Colon (tissue), 2 donors: ENCODE results near the gene SUMF1.

ENCODE experiments used
- FAIRE-seq: peaks from 2 replicates; lab custom pipeline; 2012; peaks lifted over from hg19 to GRCh38; lab: Jason Lieb, UNC
- donor health status: control.
- donor health status: control.

SUMF1 gene

DNA sequence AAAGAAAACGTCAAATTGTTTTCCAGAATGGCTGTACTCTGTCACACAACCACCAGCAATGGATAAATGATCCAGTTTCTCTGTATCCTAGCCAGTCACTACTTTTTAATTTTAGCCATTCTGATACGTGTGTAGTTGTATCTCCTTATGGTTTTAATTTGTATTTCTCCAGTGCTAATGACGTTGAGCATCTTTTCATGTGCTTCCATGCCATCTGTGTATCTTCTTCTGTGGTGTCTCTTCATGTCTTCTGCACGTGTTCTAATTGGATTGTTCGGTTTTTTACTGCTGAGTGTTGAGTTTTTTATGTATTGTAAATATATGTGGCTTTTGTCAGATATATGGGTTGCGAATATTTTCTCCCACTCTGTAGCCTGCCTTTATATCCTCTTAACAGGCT is 81.9 kb downstream of the SUMF1 start:
- FAIRE-seq = no peak

DNA sequence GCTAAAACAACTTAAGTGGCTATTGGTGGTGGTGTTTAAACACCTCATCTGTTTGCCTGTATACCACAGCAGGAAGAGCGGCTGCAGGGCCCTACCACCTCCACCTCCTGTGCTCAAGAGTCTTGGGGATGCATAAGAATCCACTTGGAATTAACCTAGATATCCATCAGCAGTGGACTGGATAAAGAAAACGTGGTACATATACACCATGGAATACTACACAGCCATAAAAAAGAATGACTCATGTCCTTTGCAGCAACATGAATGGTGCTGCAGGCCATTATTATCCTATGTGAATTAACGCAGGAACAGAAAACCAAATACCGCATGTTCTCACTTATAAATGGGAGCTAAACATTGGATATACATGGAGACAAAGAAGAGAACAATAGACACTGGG is 87.1 kb downstream of the SUMF1 start:
- no peak for FAIRE-seq

DNA sequence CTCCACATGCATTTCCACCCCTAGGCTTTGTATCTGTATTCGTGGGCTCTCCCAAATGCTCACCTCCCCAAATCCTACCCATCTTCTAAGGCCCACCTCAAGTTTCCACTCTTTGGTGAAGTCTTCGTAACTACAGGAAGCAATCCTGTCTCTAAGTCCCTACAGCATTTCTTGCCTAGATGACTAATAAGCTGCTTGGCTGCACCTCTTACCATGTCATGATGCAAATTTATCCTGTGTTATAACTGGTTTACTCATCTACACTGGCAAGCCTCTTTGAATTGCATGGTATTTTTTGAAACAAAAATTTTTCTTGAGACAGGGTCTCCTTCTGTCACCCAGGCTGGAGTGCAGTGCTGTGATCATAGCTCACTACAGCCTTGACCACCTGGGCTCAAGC is 90.6 kb downstream of the SUMF1 start:
- no peak for FAIRE-seq

DNA sequence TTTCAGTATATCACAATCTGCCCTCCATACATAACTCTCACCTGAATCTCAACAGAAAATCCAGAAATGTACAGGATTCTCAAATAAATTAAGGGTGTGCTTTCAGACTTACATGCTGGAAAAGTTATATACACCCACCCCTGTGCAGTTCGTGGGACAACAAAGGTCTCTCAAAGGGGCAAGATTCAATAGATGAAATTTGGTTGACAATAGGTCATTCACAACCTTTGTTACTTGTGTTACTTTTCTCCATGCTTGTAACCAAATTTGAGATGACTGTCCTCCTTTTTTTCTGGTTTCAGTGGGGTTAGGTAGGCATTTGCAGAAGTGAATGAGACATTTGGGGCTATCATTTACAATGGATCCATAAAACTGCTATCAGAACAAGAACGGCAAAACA is 91.2 kb downstream of the SUMF1 start:
- FAIRE-seq = no peak

DNA sequence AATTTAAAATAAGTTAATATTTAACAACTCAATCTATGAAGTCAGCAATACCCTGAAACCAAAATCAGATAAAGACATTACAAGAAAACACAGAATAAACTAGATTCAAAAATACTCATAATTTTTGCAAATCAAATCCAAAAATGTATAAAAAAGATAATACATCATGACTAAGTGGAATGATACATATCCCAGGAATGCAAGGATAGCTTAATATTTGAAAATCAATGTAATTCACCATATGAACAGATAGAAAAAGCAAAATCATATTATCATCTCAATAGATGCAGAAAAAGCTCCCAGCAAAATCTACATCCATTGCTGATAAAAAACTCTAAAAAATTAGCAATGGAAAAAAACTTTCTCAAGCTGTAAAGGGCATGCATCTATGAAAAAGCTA is 93.4 kb downstream of the SUMF1 start:
- no peak for FAIRE-seq

DNA sequence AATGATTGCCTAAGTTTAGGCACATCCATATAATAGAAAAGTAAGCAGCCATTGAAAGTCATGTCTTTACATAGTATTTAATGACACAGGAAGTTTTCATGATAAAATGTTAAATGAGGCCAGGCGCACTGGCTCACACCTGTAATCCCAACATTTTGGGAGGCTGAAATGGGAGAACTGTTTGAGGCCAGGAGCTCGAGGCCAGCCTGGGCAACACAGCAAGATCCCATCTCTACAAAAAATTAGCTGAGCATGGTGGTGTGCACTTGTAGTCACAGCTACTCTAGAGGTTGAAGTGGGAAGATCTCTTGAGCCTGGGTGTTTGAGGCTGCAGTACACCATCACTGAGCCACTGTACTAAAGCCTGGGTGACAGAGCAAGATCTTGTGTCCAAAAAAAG is 104.5 kb downstream of the SUMF1 start:
- no peak for FAIRE-seq

DNA sequence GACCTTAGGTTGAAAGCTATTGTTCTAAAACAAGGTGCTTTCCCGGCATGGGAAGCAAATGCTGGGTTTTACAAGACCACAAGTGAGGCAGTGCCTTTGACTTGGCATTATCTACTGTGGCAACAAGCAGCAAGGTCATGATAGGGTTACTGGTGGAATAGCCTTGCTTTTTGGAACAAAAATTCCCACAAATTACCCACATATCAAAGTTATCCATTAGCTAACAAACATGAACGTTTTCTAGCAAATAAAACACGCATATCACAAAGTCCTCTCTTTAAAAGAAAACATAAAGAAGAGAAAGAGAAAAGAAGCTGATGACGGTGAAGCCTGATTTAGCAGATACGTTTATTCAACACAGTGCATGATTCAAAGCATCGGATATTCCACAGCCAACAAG is 106.3 kb downstream of the SUMF1 start:
- no peak for FAIRE-seq

DNA sequence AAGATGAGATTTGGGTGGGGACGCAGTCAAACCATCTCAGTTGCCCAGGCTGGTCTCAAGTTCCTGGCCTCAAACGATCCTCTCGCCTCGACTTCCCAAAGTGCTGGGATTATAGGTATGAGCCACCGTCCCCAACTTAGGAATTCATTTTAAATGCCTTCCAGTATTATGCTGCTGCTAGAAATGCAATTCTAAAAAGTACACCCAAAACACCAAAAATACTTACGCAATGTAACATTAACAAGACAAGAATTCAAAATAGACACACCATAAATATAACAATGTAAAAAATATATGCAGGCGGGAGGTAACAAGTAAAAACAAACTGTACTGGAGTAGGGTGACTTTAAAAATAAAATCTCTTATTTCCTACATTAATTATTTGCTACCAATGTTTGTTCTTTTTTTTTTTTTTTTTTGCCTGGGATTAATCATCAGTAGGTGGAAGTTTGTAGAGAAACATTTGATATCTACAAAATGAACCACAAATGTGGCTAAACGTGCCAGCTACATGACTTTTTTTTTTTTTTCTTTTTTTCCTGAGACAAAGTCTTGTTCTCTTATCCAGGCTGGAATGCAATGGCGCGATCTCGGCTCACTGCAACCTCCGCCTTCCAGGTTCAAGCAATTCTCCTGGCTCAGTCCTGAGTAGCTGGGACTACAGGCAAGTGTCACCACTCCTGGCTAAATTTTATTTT is 107.1 kb downstream of the SUMF1 start:
- FAIRE-seq = no peak

DNA sequence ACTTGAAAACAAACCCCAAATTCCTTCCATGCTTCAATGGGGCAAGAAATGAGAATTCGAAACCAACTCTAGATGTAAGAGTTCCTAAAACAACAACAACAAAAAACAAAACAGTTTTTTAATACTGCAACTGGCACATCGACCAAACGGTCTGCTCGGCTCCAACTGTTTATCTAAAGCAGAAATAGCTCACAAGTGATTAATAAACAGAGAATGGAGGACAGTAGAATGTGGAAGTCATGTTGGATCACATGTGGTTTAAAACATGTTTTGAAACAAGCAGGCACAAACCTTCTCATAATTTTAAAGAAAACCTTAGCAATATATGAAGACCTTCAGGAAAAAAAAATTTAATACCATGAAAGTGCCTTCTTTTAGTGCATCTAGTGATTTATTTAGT is 108.8 kb downstream of the SUMF1 start:
- FAIRE-seq = no peak

DNA sequence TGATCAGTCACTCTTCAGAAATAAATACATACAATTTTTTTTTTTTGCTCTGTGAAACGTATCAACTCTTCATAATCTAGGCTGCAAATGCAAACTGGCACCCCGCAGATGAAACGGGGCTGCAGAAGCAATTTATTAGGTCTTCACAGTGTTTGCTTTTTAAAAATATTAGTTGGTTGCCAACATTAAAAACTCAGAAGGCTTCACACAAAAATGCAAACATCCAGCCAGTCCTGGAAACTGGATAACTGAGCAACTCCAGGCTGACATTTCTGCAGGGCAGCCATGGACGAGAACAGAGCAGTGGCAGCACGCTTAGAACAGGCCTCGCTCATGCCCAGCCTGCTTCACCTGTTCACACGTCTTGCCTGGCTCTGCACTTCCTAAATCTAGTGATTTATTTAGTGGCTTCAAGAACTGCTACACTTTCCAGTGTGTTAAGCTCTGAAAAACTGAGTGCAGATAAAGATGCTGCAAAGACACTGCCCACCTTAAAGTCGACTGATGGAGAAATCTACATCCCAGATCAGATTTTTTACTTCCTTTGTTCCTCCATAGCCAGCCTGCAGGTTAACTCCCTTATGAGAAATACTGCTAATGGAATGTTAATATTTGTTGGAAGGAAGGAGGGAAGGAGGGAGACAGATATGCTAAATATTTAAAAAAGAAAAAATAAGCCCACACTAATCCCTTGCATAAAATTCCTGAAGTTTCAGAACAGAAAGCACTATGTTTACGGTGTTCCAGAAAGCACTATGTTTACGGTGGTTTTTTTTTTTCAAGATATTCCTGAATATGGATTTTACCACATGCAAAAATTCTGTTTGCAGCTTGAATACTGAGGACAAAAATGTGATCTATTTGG is 110.3 kb downstream of the SUMF1 start:
- FAIRE-seq = no peak

DNA sequence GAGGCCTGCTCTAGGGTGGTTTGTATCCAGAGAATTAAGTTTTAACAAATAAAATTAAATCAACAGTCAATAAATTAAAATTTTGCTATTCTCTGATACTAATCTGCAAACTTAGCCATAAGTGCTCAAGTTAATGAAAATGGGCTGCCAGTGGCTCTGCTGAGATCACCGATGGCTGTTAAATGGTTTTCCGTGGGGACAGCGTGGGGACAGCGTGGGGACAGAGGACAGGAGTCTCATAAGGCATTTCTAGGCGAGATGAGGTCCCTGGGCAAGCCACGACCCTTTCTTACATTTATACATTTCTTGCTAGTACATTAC is 110.9 kb downstream of the SUMF1 start:
- no peak for FAIRE-seq

DNA sequence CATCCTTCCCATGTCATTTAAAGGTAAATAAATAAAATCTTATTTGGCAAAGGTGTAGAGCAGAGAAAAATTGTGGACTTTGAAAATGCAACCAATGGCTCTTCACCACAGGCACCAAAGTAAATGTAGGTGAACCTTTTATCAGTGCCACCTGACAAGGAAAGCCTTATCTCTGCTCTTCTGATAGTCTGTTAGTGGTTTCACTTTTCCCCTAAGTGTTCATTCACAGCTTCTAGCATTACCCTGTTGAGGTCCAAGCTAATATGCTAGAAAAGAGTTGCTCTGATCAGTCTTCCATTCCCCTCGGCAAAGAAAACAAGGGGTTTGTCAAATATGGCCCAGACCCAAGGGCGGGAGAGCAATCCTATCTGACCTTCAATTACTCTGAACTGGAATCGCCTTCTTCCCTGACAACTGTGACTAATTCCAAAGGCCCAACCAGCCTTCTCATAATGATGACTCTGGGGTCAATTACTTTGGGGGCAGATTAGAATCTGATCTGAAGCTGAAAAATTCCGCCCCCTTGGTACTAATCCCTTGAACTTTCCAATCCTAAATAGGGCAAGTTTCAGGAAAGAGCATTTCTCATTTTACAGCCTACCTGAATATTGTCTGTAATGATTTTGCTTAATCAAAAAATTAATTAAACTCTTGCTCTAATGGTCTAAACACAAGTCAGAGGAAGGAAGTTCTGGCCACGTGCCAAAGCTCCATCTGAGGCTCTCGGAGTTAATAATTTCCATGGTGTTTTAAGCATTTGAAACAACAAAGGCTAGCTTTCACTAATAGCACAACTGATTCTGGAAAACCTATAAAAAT is 111.5 kb downstream of the SUMF1 start:
- no peak for FAIRE-seq

DNA sequence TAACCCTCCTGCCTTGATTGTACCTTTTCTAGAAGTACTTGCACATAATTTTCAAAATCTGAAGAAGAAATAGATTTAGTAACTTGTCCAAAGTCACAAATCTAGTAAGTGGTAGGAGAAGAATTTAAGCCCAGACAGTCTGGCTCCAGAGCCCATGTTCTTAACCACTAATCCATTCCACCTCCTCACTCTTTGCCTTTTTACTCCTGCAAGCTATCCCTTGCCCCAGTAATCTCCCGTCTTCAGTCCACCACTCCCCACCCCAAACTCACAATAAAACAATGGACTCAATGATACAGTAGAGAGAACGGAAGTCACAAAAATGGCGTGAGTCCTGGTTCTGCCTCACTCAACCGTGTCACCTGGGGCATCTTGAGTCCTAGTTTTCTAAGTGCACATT is 115.2 kb downstream of the SUMF1 start:
- no peak for FAIRE-seq

DNA sequence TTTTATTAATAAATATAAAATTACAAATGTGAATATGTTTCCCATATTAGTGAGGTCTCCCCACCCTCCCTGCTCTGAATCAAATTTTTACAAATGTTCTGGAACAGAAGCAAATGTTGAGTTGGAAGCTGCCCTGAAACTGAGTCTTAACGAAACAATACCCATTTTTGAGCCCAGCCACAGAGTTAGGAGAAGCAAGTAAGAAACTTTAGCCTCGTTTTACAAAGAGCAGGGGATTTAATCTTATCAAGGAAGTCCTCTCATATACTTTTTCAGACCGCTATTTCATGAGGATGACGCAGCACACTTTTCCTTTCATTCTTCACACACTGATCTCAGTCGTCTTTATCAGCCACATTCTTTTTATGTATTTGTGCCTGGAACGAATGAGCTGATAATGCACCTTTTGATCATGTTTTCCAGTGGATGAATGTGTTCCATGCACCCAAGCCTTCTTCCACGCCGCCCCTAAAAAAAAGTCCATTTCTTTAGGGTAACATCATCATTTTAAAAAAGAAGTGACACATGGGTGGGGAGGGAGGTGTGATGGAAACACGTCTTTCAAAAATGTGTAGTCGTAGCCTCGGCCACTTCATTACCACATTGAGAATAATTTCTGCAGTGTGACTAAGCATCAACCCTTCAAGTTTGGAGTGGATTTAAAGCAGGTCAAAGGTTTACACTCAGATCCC is 115.8 kb downstream of the SUMF1 start:
- no peak for FAIRE-seq

DNA sequence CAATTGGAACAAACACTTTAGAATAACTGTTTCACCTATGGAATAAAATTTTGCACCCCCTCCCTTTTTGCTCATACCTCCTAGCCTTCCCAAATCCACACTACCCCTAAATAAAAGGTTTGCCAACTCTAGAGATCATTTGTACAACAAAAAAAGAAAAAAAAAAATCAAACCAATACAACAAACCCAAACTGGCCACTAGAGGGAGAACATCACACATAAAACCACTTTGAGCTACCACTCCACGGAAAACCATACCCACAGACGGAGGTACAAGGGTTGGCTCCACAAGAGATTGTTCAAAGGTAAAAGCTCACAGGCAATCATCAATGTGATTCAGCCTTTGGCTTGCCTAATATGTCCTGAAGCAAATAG is 116.3 kb downstream of the SUMF1 start:
- FAIRE-seq = no peak

DNA sequence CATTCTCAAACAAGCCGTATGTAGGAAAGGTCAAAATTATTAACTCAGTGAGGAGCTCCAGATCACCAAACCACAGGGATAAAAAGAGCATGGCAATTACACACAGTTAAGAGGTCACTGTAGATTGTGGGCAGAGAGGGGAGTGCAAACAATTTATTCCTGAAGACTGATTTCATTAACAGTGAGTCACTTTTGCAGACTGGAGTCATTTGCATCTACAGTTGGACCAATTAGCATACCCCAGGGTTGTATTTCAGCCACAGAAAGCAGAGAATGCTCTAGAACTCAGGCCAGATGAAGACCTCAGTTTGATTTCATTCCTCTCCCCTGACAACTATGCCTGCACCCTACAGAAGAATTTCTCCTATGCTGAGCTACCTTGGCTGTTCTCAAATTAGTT is 123.8 kb downstream of the SUMF1 start:
- FAIRE-seq = no peak

DNA sequence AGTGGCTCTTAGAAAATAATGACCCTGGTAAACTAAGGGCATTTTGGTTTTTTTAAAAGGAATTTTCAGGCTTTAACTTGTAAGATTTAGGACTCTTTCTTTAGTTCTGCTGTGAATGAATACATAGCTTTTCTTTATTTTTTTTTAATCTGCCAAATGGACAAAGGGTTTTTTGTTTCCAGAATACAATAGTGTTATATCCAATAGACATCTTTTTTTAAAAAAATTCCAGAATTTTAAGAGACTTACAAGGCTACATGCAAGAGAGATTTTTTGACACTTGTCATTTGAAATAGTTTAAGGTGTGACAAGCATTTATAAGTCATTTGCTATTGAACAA is 125.8 kb downstream of the SUMF1 start:
- FAIRE-seq = no peak

DNA sequence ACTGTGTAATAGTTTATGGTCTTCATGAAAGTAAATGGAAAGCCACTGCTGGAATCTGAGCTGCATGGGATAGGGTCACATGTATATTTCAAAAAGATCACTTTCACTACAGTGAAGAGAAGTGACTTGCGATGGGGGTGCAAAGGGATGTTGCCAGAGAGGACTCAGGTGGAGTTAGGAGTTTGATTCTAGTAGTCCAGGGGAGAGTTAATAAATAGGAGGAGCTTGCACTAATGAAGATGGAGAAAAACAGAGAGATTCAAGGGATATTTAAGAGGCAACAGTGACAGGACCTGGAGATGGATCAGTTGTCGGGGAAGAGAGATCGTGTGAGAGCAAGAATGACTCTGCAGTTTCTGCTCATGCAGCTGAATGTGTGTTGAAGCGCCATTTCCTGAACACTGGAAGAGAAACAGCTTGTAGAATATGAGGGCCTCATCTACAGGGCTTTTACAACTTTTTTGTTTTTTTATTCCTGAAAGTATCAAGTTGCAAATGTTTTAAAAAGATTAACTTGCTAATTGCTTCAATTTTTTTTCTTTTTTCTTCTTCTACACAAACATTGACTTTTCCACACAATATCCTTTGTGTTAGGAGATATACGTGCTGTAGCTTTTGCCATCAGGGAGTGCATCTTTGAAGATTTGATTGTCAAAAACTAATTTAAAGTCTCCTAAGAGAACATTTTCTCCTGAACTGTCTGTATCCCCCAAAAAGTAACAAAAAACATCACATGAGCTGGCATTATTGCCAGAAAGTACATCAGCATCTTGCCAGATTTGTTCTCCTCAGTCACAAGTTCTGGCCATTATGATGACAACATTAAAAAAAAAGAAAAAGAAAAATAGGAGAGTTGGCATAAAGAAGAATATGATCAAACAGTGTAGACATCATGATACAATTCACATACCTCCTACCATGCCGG is 126.4 kb downstream of the SUMF1 start:
- no peak for FAIRE-seq

DNA sequence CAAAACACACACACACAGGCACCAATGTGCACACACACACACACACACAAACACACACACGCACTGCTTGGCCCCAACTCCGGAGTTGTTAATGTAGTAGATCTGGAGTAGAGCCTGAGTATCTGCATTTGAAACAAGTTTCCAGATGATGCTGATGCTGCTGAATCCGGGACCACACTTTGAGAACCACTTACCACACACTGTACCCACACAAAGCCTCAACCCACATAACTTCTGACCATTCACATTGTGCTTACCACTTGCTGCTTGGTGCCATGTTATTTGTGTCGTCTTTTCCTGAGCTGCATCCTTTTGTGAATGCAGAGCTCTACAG is 127.0 kb downstream of the SUMF1 start:
- FAIRE-seq = no peak

DNA sequence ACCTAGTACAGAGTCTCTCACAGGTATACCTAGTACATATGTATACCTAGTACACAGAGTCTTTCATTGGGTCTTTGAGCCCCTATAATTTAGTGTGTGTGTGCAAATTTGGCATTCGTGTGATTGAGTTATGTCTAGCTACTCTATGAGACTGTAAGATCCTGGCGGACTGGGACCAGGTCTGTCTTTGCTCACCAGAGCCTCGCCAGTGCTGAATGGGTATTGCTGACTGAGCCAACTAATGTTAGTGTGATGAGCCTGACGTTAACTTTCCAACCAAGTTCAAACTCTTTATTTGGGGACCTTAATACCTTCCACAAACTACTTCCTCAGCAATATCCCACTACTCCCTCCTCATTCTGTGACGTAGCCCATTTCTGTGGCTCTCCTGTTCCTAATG is 128.3 kb downstream of the SUMF1 start:
- no peak for FAIRE-seq

DNA sequence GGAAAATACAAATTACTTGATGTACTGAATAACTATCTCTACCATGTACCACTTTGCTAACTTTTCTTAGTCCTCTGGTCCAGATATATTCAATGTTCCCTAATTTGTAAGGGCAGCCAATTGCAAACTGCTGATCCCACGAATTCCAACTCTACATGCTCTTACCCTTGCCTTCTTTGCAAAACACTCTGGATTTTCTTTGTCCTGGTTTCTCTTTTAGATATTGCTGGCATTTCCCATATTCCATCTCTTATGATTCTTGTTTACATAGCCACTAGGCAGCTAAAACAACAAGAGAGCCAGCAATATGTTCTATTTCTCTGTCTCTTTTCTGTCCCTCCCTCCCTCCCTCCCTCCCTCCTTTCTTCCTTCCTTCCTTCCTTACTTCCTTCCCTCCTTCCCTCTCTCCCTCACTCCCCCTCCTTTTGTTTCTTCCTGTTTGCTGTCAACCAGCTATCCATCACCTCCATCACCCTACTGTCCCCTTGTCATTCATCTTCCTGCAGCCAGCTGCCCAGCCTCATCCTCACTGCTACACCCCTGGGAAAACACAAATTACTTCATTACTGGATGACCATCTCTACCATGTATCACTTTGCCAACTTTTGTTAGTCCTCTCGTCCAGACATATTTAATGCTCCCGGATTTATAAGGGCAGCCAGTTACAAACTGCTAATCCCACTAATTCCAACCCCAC is 130.1 kb downstream of the SUMF1 start:
- no peak for FAIRE-seq
